GM19240 (cell line): ENCODE results near the gene CYP2D6.
"Not testable (repeated sequence)": the region's sequence is repeated elsewhere in the genome, so short reads cannot be mapped to it uniquely, and the experiment has no call there.

Experiments used
- DNase-seq: peaks from one replicate; pipeline ENCODE4 v3.0.0; 2011; ENCODE audit warnings: low spot score; ENCODE audit not compliant: insufficient read length

CYP2D6 gene

DNA sequence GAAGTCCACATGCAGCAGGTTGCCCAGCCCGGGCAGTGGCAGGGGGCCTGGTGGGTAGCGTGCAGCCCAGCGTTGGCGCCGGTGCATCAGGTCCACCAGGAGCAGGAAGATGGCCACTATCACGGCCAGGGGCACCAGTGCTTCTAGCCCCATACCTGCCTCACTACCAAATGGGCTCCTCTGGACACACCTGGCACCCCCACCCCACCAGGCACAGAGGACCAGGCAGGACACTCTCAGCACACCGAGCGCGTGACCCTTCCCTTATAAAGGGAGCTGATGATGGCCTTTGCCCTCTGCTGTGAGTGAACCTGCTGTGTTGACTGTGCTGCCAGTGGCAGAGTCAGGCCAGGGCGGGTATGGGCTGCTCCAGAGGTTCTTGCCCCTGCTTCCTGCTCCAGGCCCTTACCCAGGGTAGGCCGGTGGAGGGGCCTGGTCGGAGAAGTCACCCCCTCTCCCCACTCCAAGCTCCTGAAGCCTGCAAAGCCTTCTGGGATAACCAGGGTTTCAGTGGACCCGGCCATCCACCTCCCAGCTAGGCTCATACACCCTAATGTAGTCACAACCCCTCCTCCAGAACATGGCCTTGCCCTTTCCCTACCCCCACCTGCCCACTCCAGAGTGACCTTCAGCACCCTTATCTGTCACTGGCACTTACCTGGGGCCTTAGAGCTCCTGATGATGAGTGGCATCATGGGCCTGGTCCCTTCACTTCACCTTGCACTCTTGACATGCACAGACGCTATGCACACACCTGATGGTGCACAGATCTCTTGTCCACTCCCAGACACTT, at the start of gene CYP2D6:
Gene CYP2D6, minus strand, starts transcription at position 172 of the 793 bp plus-strand sequence. Its CDS starts 19 bp downstream, at position 153.
- DNase-seq: not testable (repeated sequence)

DNA sequence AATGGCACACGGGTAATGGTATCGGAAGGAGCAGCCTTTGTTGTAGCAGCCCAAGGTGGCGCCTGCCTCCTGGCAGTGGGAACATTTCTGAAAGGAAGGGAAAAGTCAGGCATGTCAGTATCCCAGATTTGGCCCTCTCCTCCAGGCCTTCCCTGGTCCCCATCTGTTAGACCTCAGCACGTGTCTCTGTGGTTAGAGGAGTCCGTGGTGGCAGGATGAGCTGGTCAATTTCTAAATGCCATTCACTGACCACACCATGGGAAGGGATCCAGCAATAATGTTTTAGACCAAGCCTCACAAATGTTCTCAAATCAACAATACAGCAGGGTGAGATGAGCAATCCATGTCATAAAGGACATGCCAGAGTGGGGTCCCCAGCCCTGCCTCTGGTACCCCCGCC, 49.0 kb upstream of the CYP2D6 start:
- no peak for DNase-seq

DNA sequence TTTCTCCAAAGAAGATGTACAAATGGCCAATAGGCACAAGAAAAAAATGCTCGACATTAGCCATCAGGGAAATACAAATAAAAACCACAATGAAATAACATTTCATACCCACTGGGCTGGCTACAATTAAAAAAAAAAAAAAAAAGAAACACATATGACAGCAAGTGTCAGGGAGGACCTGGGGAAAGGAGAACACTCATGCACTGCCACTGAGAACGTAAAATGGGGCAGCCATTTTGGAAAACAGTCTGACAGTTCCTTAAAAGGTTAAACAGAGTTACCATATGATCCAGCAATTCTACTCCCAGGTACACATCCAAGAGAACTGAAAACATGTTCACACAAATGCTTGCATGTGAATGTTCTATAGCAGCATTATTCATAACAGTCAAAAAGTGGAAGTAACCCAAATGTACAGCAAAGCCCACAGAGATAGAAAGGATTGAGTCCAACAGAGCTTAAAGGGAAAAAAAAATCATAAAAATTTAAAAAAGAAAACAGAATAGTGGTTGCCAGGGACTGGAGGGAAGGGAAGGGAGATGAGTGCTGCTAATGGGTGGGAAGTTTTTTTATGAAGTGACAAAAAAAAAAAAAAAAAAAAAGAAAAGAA, 48.4 kb upstream of the CYP2D6 start:
- DNase-seq: no peak

DNA sequence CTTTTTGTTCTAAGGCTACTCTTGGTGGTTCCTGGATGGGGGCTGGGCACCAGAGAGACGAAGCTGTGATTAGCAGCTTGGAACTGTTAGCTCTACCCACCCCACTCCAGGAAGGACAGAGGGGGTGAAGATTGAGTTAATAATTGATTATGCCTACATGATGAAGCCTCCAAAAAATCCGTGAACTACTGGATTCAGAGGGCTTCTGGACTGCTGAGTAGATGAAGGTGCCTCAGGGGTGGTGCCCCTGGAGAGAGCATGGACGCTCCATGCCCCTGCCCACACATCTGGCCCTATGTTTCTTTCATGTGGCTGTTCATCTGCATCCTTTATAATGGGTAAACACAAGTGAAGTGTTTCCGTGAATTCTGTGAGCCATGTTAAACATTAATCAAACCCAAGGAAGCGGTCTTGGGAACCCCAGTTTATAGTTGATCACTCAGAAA, 47.3 kb upstream of the CYP2D6 start:
- no peak for DNase-seq

DNA sequence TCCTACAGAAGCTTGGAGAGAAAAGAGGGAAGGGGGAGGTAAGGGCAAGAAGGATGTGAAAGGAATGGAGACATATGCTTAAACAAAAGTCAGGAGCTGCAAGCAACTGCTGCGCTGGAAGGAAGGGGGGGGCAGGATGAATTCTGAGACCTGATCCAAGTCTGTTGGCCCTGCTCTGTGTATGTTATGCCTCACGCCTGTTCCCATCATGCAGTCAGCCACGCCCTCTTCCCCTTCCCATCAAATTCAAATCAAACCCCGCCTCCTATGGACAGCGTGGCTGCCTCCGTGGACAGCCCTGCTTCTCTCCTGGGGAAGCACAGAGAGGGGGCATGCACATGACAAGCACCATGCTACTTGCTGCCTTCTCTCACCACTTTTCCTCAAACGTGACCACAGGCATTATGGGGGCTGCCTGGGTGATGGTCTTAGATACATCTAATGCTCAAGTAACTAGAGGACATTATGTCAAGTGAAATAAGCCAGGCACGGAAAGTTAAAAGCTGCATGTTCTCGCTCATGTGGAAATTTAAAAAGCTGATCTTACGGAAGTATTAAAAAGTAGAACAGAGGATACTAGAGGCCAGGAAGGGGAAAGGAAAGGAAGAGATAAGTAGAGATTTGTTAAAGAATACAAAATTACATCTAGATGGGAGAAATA, 45.8 kb upstream of the CYP2D6 start:
- no peak for DNase-seq

DNA sequence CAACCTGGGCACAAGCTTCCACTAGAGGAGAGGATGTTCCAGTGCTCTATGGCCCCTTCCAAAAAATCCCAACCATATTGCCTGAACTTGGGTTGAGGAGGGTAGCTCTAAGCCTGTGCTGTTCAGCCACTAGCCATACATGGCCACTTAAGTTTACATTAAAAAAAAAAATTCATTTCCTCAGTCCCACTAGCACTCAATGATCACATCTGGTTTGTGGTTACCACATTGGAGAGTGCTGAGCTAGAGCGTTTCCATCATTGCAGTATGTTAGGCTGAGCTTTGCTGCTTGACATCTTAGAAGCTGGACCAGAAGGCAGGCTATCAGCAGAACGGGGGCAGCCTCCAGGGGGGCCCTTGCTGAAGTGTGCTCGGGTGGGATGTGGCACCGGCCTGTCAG, 43.5 kb upstream of the CYP2D6 start:
- no peak for DNase-seq

DNA sequence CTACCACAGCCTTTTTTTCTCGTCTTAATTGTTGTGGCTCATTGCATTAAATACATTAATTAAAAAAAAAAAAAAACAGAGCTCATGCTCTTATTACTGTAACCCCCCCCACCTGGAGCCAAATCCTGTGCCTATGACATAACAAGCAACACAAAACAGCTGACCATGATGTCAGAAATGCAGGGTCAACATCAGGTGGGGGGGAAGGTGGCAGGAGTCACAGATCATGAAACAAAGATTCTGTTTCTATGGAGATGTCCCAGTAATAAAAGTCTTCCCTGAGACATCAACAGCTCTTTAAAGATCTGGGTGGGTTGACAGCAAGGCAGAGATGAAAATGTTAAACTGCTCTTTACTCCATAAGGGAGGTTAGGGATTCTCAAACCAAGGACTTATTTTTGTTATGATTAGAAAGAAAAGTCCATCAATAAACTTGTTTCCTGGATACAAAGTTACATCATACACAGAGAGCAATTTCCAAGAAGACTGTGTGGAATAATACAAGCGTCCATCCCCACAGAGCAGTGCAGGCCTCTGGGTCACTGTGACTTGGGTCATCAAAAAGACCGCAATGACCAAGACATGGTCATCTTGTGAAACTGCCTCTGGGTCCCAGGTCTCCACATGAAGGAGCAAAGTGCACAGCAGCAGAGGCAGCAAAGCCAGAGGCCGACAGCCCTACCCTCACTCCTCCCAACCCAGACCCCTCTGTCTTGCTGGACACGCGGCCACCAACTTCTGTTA, 42.7 kb upstream of the CYP2D6 start:
- no peak for DNase-seq

DNA sequence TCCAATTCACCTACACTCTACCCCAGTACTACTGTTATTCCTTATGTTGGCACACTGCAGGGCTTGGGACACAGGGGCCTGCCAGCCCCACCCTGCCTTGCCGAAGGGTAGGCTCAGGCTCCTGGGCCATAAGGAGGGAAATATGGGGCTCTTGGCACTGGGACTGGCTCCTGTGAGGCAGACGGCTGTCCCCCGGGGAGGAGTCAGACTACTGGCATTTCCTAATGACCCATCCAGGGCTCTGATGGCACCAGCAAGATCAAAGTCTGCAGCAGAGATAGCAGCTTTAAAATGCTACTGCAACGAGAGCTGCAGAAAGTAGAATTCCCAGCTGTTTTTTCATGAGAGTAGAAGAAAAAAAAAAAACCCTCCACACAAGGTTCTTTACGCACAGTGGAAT, 42.2 kb upstream of the CYP2D6 start:
- no peak for DNase-seq

DNA sequence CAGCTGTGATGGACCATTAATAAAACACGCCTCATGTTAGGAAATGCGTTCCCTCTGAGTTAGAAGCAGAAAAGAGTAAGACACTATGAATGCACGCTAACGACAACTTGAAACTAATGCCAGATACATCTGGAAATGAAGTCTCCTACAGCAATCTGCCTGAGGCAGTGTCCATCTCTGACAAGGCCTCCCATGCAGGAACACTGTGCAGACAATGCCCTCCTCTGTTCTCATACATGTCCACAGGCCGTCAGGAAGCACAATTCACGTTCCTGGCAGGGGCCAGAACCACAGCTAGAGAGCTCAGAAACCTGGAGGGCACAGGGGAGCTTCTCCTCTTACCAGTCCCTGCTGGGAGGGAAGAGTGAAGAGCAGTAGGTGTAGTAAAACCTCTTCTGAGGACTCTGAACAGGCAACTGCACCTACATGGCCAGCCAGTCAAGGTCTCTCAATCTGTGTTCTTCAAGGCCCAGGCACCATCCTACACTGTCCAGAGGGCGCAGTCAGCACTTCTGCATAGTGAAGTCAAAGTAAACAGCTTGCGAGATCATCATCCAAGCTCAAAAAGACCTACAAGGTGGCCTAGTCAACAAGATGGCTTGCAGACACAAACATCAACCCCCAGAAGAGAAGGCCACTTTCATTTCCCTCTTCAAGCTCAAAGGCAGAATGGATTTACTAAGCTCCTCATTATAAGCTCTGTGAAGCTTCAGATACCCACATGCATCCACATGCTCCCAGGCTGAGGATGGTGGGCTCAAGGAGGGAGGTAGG, 41.5 kb upstream of the CYP2D6 start:
- DNase-seq: no peak

DNA sequence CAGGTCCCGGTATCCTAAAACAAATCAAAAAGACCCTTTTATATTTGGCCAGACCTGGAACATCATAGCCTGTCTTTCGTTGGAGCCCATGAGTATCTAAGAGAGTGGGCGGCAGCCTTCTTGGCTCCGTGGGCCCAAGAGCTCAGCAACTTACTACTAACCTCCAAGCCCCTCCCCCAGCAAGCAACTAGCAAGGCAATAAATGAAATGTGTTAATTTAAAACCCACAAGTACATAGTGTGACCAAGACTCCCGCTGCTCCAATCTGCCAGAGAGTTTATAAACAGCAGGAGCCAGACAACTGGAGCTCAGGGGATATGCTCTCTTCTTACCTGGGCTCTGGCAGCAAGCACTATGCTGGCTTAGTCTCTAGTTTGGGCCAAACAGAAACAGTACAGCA, 40.8 kb upstream of the CYP2D6 start:
- DNase-seq: no peak

DNA sequence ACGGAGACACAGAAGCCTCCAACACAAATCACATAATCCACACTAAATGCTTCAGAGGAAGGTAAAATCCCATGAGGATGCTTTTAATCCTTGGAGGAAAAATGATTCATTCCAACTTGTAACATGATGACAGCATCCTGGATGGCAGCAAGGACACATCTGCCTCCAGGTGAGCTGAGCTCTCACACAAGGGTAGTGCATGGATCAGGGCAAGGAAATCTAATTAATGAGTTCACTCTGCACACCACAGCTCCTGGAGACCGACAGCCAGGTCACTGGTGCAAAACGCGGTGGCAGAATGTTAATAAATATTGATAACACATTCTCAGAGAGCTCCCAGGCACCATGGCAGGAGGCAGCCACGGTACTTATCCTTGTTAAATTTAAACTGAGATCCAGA, 40.3 kb upstream of the CYP2D6 start:
- no peak for DNase-seq

DNA sequence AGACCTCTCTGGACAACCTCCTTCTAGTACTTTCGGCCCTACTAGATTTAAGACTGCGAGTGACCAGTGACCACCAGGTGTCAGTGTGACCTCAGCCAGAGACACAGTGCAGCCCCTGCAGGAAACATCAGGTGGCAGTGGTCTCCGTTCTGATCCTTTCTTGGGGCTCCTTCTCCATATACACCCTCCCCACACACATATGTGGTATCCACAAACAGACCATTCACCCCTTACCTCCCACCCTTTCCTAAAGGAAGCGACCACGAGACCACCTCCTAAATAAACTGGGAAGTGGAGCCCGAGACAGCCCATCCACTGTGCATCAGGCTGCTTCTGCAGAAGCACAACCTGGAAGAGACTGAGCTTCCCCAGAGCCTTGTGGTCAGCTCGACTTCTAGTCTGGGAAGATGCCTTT, 38.5 kb upstream of the CYP2D6 start:
- peak; percentile 79 for DNase-seq

DNA sequence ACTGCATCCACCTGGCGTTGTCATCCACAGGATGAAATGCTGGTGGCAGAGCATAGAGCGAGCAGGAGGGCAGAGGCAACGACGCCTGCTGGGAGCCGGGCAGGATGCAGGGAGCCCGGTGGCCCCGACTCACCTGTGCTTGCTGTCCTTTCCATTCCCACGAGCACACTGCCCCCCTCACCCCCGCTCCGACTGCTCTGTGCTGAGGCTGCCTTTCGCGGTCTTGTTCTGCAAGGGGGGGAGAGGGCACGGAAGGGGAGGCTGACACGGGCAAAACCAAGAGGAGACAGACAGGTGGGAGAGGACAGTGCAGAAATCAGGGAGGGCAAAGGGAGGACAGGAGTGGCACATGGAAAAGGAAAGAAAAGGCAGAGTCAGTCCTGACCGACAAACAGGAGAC, 37.9 kb upstream of the CYP2D6 start:
- no peak for DNase-seq

DNA sequence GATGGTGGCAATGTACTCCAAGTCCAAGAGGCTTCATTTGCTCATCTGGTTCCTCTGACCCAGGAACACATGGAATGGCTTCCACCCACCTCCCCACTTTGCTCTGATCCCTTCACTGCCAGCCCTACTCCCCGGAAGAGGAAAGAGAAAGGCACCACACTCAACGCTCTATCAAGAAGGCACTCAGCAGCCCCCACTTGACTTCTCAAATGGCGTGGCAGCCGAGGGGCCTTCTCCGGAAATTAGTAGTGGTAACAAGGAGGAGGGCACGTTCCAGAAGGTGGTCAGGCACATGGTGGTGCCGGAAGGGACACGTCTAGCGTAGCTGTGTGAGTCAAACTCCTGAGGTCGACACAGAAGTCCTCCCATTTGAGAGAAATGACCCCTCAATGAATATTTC, 36.5 kb upstream of the CYP2D6 start:
- no peak for DNase-seq

DNA sequence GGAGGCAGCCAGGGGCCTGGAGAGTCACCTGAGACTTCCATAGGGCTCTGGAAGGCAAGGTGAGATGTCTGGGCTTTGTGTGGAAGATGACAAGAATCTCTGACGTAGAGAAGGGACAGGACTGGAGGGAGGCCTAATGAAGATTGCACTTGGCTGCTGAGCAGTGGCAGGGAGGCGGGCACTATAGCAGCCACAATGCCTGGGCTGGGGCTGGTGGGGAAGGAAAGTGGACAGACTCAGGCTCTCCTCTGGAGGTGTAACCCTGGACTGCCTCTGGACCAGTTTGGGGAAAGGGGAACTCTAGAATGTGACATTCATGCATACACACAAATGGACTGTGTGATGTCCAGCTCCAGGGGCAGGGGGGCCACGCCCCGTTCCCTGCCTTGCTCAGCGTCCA, 34.3 kb upstream of the CYP2D6 start:
- DNase-seq: no peak

DNA sequence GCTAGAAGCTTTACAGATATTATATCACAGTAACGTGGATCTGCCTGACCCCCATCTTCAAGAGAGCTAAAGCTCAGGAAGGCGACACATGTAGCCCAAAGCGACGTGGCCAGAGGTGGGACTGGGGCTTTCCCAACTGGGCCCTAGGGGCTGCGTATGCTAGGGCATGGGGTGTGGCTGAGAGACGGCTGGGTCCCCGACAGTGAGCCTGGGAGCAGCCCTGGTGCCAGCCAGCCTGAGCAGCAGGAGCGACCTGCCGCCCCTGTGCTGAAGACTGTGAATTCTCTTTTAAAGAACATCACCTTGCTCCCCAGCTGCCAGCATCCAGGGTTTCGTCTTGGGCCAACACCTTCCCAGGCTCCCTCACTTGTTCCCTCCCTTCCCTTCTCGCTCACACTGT, 32.9 kb upstream of the CYP2D6 start:
- DNase-seq: no peak

DNA sequence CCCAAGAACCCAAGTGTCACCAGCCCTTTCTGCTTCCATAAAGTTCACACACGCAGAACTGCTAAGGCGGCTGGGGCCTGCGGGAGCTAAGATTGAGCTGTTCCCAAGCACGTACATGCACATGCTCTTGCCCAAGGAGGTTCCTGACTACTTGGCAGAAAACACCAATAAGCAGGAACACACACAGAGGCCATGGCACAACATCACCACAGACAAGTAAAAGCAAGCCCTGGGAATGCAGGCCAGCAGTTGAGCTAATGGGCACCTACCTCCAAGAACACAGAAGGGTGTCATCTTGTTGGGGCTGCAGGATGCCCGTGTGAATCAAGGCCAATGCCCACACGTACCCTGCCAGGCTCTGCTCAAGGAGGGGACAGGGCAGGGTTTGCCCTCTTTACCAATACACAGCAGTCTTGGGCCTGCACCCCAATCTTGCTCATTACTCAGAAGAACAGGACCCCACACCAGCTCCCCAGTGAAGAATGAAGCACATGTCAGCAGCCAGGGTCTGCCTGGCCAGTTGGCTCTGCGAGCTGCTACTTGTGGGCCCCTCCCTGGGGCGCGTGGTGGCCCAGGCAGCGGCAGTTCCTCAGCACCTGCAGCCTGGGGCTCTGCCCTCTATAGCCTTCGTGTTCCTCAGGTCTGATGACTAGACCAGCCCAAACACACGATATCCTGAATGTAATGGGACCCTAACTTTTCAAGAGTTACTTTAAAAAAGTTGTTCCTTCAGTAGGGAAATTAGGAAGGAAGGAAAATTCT, 32.3 kb upstream of the CYP2D6 start:
- no peak for DNase-seq

DNA sequence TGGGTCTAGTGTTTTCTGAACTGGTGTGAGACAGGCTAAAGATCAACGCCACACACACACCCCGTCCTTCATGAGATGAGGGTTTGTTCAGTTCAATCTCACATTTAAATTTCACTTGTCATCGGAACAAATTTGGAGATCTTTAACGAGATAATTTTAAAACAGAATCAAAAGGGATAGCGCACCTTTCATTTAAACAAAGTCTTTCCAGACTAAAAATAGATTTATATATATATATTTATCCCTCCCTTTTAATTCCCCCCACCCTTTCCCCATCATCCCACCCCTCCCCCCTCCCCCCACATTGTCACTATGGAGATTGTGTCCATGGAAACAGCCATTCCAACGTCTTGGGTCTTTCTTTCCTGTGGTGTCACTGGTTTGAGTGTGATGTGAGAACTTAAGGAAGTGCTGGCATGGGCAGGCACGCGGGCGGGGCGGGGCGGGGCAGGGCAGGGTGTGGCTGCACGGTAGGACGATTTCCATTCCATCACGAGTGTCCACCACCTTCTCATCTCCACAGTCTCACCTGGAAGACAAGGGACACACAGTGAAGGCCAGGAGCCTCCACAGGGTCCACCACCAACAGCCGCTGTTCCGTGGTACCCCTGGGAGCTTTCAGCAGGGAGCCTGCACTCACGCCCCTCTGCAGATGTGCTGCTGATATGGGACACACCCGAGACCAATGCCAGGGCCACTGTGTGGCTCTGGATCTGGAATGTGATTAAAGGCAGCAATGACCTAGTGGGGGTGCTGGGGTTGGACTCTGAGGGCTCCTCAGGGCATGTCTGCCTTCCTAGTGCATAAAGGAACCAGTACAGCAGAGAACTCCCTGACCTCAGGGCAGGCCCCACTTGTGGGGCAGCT, 30.5 kb upstream of the CYP2D6 start:
- no peak for DNase-seq

DNA sequence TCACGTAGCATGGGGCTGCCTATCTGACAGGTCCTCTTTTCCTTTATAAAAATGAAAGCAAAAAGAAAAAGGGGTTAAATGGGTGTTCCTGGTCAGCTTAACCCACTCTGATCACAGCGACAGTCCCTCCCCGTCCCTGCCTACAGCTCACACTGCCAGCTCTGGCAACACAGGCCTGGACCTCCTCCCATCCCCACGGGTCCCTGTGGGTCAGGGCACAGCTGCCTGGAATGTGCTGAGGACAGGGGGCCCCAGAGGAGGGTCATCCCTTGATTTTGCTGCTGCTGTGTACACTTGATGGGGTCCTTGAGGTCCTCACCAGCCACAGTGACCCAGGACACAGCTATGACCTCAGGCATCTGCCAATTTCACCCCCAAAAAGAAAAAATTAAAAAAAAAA, 29.6 kb upstream of the CYP2D6 start:
- no peak for DNase-seq
